Measurements from ENCODE around the gene SOSTDC1. TPM values are rescaled to one million over a fixed set of nuclear protein-coding genes. Genes with fewer than 3 reads are reported as not detected.

SOSTDC1 gene
- total RNA-seq, 1 donor from 2014 or later, result not detected

DNA sequence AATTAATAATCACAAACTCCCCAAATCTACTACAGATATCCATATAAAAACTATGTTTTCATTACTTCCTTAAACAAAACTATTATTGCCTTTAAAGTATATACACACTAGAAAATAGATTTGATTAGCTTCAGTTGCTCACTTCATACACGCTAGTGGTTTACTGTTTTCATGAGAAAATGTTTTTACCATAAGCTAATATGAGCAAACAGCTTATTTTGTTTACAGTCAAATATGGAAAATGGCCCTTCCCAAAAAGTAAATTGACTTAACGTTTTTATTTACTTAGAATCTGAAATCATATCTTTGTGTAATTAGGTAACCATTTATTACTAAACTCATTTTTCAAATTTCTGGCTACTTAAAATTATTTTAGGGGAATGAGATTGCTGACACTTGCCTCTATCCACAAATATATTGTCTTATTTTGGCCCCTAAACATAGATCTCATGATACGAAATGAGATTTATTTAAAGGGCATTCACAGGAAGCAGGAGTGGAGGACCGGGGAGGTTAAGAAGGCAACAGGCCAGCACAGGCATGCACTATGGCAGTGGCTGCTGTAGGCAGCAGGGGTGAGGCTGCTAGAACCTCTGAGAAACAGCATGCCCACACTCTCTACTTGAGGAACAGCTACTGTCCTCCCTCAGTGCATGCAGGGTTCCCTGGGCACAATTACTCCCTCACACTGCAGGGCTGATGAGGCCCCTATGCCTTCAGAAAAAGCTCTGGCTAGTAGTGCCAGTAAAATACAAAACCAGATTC is 29.6 kb upstream of the SOSTDC1 start:
- Mint-ChIP-seq H3K27me3 (ENCODE audit: unreplicated experiment) (no peaks in the 10 kb centered on the region), H3K36me3 (ENCODE audit: unreplicated experiment) (no peaks in the 10 kb centered on the region), H3K27ac (ENCODE audit: unreplicated experiment) (no peak overlapping the region), H3K4me3 (ENCODE audit: unreplicated experiment) (no peak overlapping the region), H3K4me1 (ENCODE audit: unreplicated experiment) (no peaks in the 10 kb centered on the region), H3K9me3 (ENCODE audit: unreplicated experiment) (no peaks in the 10 kb centered on the region)
- DNase-seq (ENCODE audit: extremely low spot score, unreplicated experiment), result no peak
- TF ChIP-seq, protein P1, sequence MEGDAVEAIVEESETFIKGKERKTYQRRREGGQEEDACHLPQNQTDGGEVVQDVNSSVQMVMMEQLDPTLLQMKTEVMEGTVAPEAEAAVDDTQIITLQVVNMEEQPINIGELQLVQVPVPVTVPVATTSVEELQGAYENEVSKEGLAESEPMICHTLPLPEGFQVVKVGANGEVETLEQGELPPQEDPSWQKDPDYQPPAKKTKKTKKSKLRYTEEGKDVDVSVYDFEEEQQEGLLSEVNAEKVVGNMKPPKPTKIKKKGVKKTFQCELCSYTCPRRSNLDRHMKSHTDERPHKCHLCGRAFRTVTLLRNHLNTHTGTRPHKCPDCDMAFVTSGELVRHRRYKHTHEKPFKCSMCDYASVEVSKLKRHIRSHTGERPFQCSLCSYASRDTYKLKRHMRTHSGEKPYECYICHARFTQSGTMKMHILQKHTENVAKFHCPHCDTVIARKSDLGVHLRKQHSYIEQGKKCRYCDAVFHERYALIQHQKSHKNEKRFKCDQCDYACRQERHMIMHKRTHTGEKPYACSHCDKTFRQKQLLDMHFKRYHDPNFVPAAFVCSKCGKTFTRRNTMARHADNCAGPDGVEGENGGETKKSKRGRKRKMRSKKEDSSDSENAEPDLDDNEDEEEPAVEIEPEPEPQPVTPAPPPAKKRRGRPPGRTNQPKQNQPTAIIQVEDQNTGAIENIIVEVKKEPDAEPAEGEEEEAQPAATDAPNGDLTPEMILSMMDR (IDR thresholded peaks at IDR 0.05), result no peak

DNA sequence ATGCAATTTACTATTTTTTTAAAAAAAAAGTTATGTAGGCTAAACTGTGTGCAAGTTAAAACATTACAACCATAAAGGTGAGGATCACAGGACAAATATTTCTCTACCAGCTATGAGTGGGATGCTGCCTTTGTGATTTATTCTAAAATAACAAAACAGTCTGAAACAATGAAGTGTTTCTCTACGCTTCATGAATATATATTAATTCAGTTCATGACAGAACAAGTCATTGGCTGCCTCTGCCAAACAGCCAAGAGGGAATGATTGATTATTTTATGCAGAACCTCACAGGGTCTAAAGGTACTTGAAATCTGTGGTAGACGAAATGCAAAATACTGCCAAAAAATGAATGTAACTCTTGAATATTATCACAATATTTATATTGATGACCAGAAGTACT is 29.0 kb upstream of the SOSTDC1 start:
- no peaks in the 10 kb centered on the region for H3K4me1 Mint-ChIP-seq (ENCODE audit: unreplicated experiment)
- no peaks in the 10 kb centered on the region for H3K36me3 Mint-ChIP-seq (ENCODE audit: unreplicated experiment)
- DNase-seq (ENCODE audit: extremely low spot score, unreplicated experiment), result no peak

DNA sequence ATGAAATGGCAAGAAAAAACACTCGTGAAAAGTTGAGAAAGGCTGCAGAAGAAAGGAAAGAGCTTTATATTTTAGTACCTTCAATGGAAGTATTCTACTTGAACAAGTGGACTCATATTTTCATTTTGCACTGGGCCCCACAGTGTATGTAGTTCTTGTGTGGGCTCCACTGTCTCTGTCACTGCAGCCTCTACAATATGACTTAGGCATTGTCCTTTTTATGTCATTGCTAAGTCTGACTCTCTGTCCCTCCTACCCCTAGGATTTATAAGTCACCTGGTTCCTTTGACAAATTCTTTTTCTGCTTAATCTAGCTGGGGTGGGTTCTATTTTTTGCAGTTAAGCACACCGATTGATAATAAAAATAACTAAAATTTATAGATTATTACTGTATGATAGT is 27.7 kb upstream of the SOSTDC1 start:
- TF ChIP-seq, protein P1 (IDR thresholded peaks at IDR 0.05), result no peak
- no peaks in the 10 kb centered on the region for H3K4me1 Mint-ChIP-seq (ENCODE audit: unreplicated experiment)
- no peak for DNase-seq (ENCODE audit: extremely low spot score, unreplicated experiment)

More for the DNA sequence above, 29.0 kb upstream of the SOSTDC1 start:
- H3K27ac Mint-ChIP-seq (ENCODE audit: unreplicated experiment), result no peak overlapping the region
- no peaks in the 10 kb centered on the region for H3K27me3 Mint-ChIP-seq (ENCODE audit: unreplicated experiment)
- TF ChIP-seq, protein P1 (IDR thresholded peaks at IDR 0.05), result no peak
- H3K9me3 Mint-ChIP-seq (ENCODE audit: unreplicated experiment), result no peaks in the 10 kb centered on the region
- no peak overlapping the region for H3K4me3 Mint-ChIP-seq (ENCODE audit: unreplicated experiment)

DNA sequence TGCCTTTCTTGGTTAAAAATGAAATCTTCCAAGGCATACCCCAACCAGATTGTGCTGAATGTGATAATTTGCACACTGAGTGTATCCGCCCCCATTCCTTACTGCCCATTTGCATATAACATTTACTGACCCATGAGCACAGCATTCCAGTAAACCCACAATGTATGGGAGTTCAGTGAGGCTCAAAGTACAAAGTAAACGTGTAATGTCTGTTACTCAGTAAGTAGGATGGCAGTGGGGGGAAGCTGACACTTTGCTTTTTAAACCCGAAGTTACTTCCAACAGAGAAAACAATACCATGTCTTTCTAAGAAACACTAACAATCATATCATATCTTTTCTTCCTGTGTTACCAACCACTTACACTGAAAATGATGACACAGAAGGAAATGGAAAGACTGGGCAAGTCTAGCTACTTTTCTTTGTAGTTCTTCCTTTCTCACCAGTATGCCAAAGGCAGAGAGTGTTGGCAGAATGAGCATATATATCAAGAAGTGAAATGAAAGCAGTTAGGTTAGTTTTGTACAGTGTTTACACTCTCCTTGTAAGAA is 27.1 kb upstream of the SOSTDC1 start:
- Mint-ChIP-seq H3K27me3 (ENCODE audit: unreplicated experiment) (no peaks in the 10 kb centered on the region), H3K4me3 (ENCODE audit: unreplicated experiment) (no peak overlapping the region), H3K27ac (ENCODE audit: unreplicated experiment) (no peak overlapping the region), H3K9me3 (ENCODE audit: unreplicated experiment) (no peaks in the 10 kb centered on the region), H3K4me1 (ENCODE audit: unreplicated experiment) (no peaks in the 10 kb centered on the region), H3K36me3 (ENCODE audit: unreplicated experiment) (no peaks in the 10 kb centered on the region)
- no peak for DNase-seq (ENCODE audit: extremely low spot score, unreplicated experiment)
- TF ChIP-seq, protein P1 (IDR thresholded peaks at IDR 0.05), result no peak

More for the DNA sequence above, 27.7 kb upstream of the SOSTDC1 start:
- no peaks in the 10 kb centered on the region for H3K9me3 Mint-ChIP-seq (ENCODE audit: unreplicated experiment)
- no peaks in the 10 kb centered on the region for H3K27me3 Mint-ChIP-seq (ENCODE audit: unreplicated experiment)
- no peaks in the 10 kb centered on the region for H3K36me3 Mint-ChIP-seq (ENCODE audit: unreplicated experiment)
- H3K27ac Mint-ChIP-seq (ENCODE audit: unreplicated experiment), result no peak overlapping the region
- H3K4me3 Mint-ChIP-seq (ENCODE audit: unreplicated experiment), result no peak overlapping the region

DNA sequence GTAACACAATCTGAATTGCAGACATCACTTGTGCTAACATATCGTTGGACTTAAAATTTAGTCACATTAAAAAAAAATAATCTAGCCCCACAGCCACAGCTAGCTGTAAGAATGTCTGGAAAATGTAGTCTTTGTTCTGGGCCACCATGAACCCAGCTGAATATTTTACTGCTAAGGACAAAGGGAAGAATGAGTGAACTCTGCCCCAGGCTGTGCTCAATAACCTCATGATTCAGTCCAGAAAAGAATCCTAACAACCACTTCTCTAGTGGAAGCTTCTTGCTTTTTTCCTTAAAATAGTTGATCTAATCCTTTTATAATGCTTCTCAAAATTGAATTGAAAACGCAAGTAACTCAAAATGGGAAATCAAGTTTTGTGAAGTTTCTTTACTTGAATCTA is 25.6 kb upstream of the SOSTDC1 start:
- Mint-ChIP-seq H3K9me3 (ENCODE audit: unreplicated experiment) (no peaks in the 10 kb centered on the region), H3K4me1 (ENCODE audit: unreplicated experiment) (no peaks in the 10 kb centered on the region), H3K27me3 (ENCODE audit: unreplicated experiment) (no peaks in the 10 kb centered on the region), H3K4me3 (ENCODE audit: unreplicated experiment) (no peak overlapping the region), H3K36me3 (ENCODE audit: unreplicated experiment) (no peaks in the 10 kb centered on the region), H3K27ac (ENCODE audit: unreplicated experiment) (no peak overlapping the region)
- DNase-seq (ENCODE audit: extremely low spot score, unreplicated experiment), result no peak
- TF ChIP-seq, protein P1 (IDR thresholded peaks at IDR 0.05), result no peak
